HepG2 (cell line): ENCODE measurements around the gene RSAD1. TPM values are rescaled to one million over a fixed set of nuclear protein-coding genes. Genes with fewer than 3 reads are reported as not detected.

ENCODE experiments used
- ATAC-seq: fragments of 200-7000 bp; cut with Tn5 transposase; 3 replicates; pipeline ENCODE4 v1.9.1; 2020; ENCODE audit warnings: mild to moderate bottlenecking, moderate library complexity
- BruUV-seq: library from RNA; stranded (reverse); fragments of 400-500 nt; replicated peaks from 2 replicates; lab custom pipeline; 2021; lab: Mats Ljungman, UMichigan
- CTCF ChIA-PET: fragments of 300-600 bp; formaldehyde crosslinking; extraction: SDS; loops from one replicate; lab custom pipeline; 2021; ENCODE audit warnings: low total read pairs, inconsistent platforms, low intra/inter-chr PET ratio; lab: Yijun Ruan, JAX
- POLR2A ChIA-PET: fragments of 350-600 bp; sonication (Branson Sonifier 250); formaldehyde crosslinking; loops from one replicate; lab custom pipeline; 2020; ENCODE audit warnings: antibody characterized with exemption, inconsistent platforms; lab: Yijun Ruan, JAX
- DNase-seq: peaks from one replicate; pipeline ENCODE4 v3.0.0-alpha.2; 2015; ENCODE audit warnings: low spot score
- FAIRE-seq: peaks from 3 replicates; lab custom pipeline; 2011; peaks lifted over from hg19 to GRCh38; lab: Jason Lieb, UNC
- H2AFZ ChIP-seq: one replicate; pipeline ENCODE4 v1.6.1; 2011; ENCODE audit warnings: low read length, inconsistent platforms
- H3K27ac ChIP-seq: fragments of 300-600 bp; 3 replicates; pipeline ENCODE4 v1.8.0; 2011; ENCODE audit warnings: mixed run types, mild to moderate bottlenecking, mixed read lengths, low read length, inconsistent platforms; ENCODE audit not compliant: insufficient read depth; ENCODE audit errors: extremely low read length
- H3K27me3 ChIP-seq, 2 experiments: fragments of 200-600 bp in 1 of 2; 2 replicates in 1 of 2; 3 replicates in 1 of 2; pipeline versions ENCODE4 v1.6.0 to v1.8.0; 2011; ENCODE audit warnings: low read length in 2 of 2, mild to moderate bottlenecking in 2 of 2, moderate library complexity in 2 of 2, inconsistent platforms in 1 of 2; ENCODE audit not compliant: insufficient read depth in 2 of 2, control insufficient read depth in 1 of 2
- H3K36me3 ChIP-seq, 2 experiments: fragments of 200-600 bp in 1 of 2; replicated peaks in 1 of 2; 2 replicates in 1 of 2; 3 replicates in 1 of 2; pipeline versions ENCODE4 v1.5.1 to v1.8.0; 2011; ENCODE audit warnings: low read length in 2 of 2, inconsistent platforms in 1 of 2; ENCODE audit not compliant: insufficient read depth in 2 of 2, control insufficient read depth in 1 of 2
- H3K4me1 ChIP-seq: 2 replicates; pipeline ENCODE4 v1.5.1; 2012; ENCODE audit warnings: low read length, inconsistent platforms; ENCODE audit not compliant: insufficient read depth
- H3K4me2 ChIP-seq: 2 replicates; pipeline ENCODE4 v1.6.0; 2011; ENCODE audit warnings: low read depth, low read length, inconsistent platforms
- H3K4me3 ChIP-seq, 3 experiments: fragments of 200-600 bp in 1 of 3; sonication (generic), shearing (Covaris generic) in 1 of 3; replicated peaks in 1 of 3; 2 replicates each; pipeline ENCODE4 v1.5.1; 2011 to 2016; ENCODE audit warnings: low read length in 3 of 3, inconsistent platforms in 2 of 3, low read depth in 2 of 3, mild to moderate bottlenecking in 2 of 3, control low read depth in 1 of 3, mixed read lengths in 1 of 3; ENCODE audit not compliant: insufficient read depth in 1 of 3
- H3K79me2 ChIP-seq: one replicate; pipeline ENCODE4 v1.6.1; 2011; ENCODE audit warnings: low read length, inconsistent platforms; ENCODE audit not compliant: insufficient read depth
- H3K9ac ChIP-seq: 2 replicates; pipeline ENCODE4 v1.6.0; 2011; ENCODE audit warnings: mild to moderate bottlenecking, low read depth, low read length, inconsistent platforms; ENCODE audit not compliant: insufficient read depth
- H3K9me3 ChIP-seq: 2 replicates; pipeline ENCODE4 v1.5.1; 2012; ENCODE audit warnings: mild to moderate bottlenecking, low read length
- H4K20me1 ChIP-seq: 2 replicates; pipeline ENCODE4 v1.6.0; 2011; ENCODE audit warnings: inconsistent platforms, mild to moderate bottlenecking, low read length, moderate library complexity; ENCODE audit not compliant: insufficient read depth
- E2F1 ChIP-seq: sonication (generic); formaldehyde crosslinking; IDR thresholded peaks from 2 replicates; pipeline ENCODE4 v1.5.0; 2020; ENCODE audit warnings: missing genetic modification reagents
- ERF ChIP-seq: IDR thresholded peaks from 2 replicates; pipeline ENCODE4 v1.6.1; 2018; ENCODE audit warnings: missing biosample characterization, missing genetic modification reagents
- HNRNPK ChIP-seq: fragments of 200-400 bp; formaldehyde crosslinking; IDR thresholded peaks from 2 replicates; pipeline ENCODE4 v1.6.1; 2018; ENCODE audit warnings: low read length, low read depth, moderate library complexity, mild to moderate bottlenecking; ENCODE audit not compliant: poor library complexity, severe bottlenecking
- MEF2D ChIP-seq: sonication (generic); formaldehyde crosslinking; IDR thresholded peaks from 2 replicates; pipeline ENCODE4 v1.5.1; 2020; ENCODE audit warnings: mild to moderate bottlenecking, missing genetic modification reagents
- PBX3 ChIP-seq: sonication (generic); formaldehyde crosslinking; IDR thresholded peaks from 2 replicates; pipeline ENCODE4 v1.8.1; 2023; ENCODE audit warnings: missing genetic modification reagents, inconsistent platforms, borderline replicate concordance
- SOX13 ChIP-seq, 3 experiments: fragments of 450-650 bp in 1 of 3; sonication (generic) in 1 of 3; formaldehyde crosslinking in 1 of 3; IDR thresholded peaks in 2 of 3; conservative IDR thresholded peaks in 1 of 3; 2 replicates each; pipeline versions ENCODE4 v1.5.0 to v1.6.1; 2016 to 2020; ENCODE audit warnings: antibody characterized with exemption in 1 of 3, mild to moderate bottlenecking in 1 of 3, missing compliant biosample characterization in 1 of 3, missing genetic modification reagents in 1 of 3, moderate library complexity in 1 of 3
- ZBTB46 ChIP-seq: sonication (generic); formaldehyde crosslinking; IDR thresholded peaks from 2 replicates; pipeline ENCODE4 v1.4.0; 2020; ENCODE audit warnings: mild to moderate bottlenecking, missing genetic modification reagents, borderline replicate concordance
- ZFP82 ChIP-seq: sonication (generic); formaldehyde crosslinking; IDR thresholded peaks from 2 replicates; pipeline ENCODE4 v1.5.1; 2020; ENCODE audit warnings: mild to moderate bottlenecking, missing genetic modification reagents, borderline replicate concordance
- ZNF329 ChIP-seq: sonication (generic); formaldehyde crosslinking; IDR thresholded peaks from 2 replicates; pipeline ENCODE4 v1.9.0; 2021; ENCODE audit warnings: low read depth, mild to moderate bottlenecking, missing genetic modification reagents
- ZNF350 ChIP-seq: sonication (generic); formaldehyde crosslinking; IDR thresholded peaks from 2 replicates; pipeline ENCODE4 v1.4.0; 2020; ENCODE audit warnings: mild to moderate bottlenecking, low read depth, missing genetic modification reagents, borderline replicate concordance
- ZNF530 ChIP-seq: sonication (generic); formaldehyde crosslinking; IDR thresholded peaks from 2 replicates; pipeline ENCODE4 v1.5.0; 2020; ENCODE audit warnings: low read depth, mild to moderate bottlenecking, missing genetic modification reagents
- ZNF674 ChIP-seq: sonication (generic); formaldehyde crosslinking; IDR thresholded peaks from 2 replicates; pipeline ENCODE4 v1.5.0; 2020; ENCODE audit warnings: low read depth, mild to moderate bottlenecking, missing genetic modification reagents
- WGBS: methylation state at CpG from one replicate; pipeline ENCODE4 v1.1.6; 2017; ENCODE audit warnings: low lambda C conversion rate; 5-methylcytosine and 5-hydroxymethylcytosine counted together
- in situ Hi-C: cut with HindIII; loops from 2 replicates; pipeline ENCODE4 v1.10.0; 2017; ENCODE audit warnings: low pct_unique_long_range_greater_than_20kb; ENCODE audit not compliant: extremely low pct_ligation_motif_present
- intact Hi-C: fragments of 100-400 bp; cut with micrococcal nuclease; formaldehyde crosslinking; loops from one replicate; pipeline ENCODE4 v1.10.0; 2022; ENCODE audit not compliant: unreplicated experiment
- polyA plus RNA-seq, 8 experiments: library from polyadenylated mRNA; depleted of rRNA in 3 of 8; stranded (reverse) in 7 of 8; unstranded in 1 of 8; fragments of >200 nt; fragmentation: Illumina TruSeq in 4 of 8; extraction: Trizol in 4 of 8; gene quantifications; 2 replicates each; pipeline versions ENCODE4 v1.2.1 to v1.2.3, GENCODE V29; 2011 to 2016; ENCODE audit warnings: low read depth in 4 of 8, missing spikeins in 1 of 8, mixed read lengths in 1 of 8; ENCODE audit not compliant: insufficient read depth in 1 of 8
- total RNA-seq, 5 experiments: library from RNA; depleted of rRNA; stranded (reverse); fragments of >200 nt; fragmentation: Illumina TruSeq; extraction: Trizol; gene quantifications; 2 replicates each; pipeline ENCODE4 v1.2.3, GENCODE V29; 2016; ENCODE audit warnings: low read depth in 1 of 5
- TF ChIP-seq, protein P1 (sequence below): sonication (generic); formaldehyde crosslinking; IDR thresholded peaks from 2 replicates; pipeline ENCODE4 v1.4.0; 2020; ENCODE audit warnings: missing genetic modification reagents, borderline replicate concordance
- TF ChIP-seq, protein P2 (sequence below): sonication (generic); formaldehyde crosslinking; IDR thresholded peaks from 2 replicates; pipeline ENCODE4 v1.5.1; 2020; ENCODE audit warnings: missing genetic modification reagents, mild to moderate bottlenecking, borderline replicate concordance
- TF ChIP-seq, protein P3 (sequence below): IDR thresholded peaks from 2 replicates; pipeline ENCODE4 v1.6.1; 2016; ENCODE audit warnings: control low read depth

RSAD1 gene
- total and polyA plus RNA-seq, 2 of the 13 experiments (the other 11 are each of a cell fraction or from before 2014, with no cell fraction given): 22.7 to 27.7 TPM

GRCh38 chr17:50469208-50469605 is 9.5 kb upstream of the RSAD1 start:
- no TSS peak for BruUV-seq
- ATAC-seq (no peak), DNase-seq (no peak), FAIRE-seq (no peak)
- no peak overlapping the region for H2AFZ ChIP-seq
- no peaks in the 10 kb centered on the region for H3K79me2 ChIP-seq
- H3K27me3 ChIP-seq: no peaks in the 10 kb centered on the region
- no peaks in the 10 kb centered on the region for H4K20me1 ChIP-seq
- intact Hi-C loops: no loop called here
- H3K9me3 ChIP-seq: no peaks in the 10 kb centered on the region
- ChIA-PET CTCF (no interaction called here), POLR2A (no interaction called here)
- no peaks in the 10 kb centered on the region for H3K4me1 ChIP-seq
- H3K9ac ChIP-seq: no peak overlapping the region
- in situ Hi-C loops: no loop called here
- H3K36me3 ChIP-seq: peaks cover 21 to 23% of the 10 kb centered on the region in 2 experiments; a peak in 4 of 5 replicates
- WGBS: 95% methylated on average over 30 of the region's 37 CpGs
- no peak overlapping the region for H3K27ac ChIP-seq
- no peak overlapping the region for H3K4me2 ChIP-seq
- no peak overlapping the region for H3K4me3 ChIP-seq
- no peak for TF ChIP-seq SOX13 (IDR thresholded peaks at IDR 0.05)
- no peak for TF ChIP-seq SOX13 (CRISPR knock-in tag; conservative IDR thresholded peaks at IDR 0.05 in 1 of 2, IDR thresholded peaks at IDR 0.05 in 1 of 2)
- no peak for TF ChIP-seq HNRNPK
- TF ChIP-seq E2F1 (CRISPR knock-in tag): no peak
- TF ChIP-seq, protein P1, sequence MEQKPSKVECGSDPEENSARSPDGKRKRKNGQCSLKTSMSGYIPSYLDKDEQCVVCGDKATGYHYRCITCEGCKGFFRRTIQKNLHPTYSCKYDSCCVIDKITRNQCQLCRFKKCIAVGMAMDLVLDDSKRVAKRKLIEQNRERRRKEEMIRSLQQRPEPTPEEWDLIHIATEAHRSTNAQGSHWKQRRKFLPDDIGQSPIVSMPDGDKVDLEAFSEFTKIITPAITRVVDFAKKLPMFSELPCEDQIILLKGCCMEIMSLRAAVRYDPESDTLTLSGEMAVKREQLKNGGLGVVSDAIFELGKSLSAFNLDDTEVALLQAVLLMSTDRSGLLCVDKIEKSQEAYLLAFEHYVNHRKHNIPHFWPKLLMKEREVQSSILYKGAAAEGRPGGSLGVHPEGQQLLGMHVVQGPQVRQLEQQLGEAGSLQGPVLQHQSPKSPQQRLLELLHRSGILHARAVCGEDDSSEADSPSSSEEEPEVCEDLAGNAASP (CRISPR knock-in tag): no peak
- no peak for TF ChIP-seq ERF (CRISPR knock-in tag)
- TF ChIP-seq, protein P2, sequence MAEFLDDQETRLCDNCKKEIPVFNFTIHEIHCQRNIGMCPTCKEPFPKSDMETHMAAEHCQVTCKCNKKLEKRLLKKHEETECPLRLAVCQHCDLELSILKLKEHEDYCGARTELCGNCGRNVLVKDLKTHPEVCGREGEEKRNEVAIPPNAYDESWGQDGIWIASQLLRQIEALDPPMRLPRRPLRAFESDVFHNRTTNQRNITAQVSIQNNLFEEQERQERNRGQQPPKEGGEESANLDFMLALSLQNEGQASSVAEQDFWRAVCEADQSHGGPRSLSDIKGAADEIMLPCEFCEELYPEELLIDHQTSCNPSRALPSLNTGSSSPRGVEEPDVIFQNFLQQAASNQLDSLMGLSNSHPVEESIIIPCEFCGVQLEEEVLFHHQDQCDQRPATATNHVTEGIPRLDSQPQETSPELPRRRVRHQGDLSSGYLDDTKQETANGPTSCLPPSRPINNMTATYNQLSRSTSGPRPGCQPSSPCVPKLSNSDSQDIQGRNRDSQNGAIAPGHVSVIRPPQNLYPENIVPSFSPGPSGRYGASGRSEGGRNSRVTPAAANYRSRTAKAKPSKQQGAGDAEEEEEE (CRISPR knock-in tag): no peak
- TF ChIP-seq, protein P3, sequence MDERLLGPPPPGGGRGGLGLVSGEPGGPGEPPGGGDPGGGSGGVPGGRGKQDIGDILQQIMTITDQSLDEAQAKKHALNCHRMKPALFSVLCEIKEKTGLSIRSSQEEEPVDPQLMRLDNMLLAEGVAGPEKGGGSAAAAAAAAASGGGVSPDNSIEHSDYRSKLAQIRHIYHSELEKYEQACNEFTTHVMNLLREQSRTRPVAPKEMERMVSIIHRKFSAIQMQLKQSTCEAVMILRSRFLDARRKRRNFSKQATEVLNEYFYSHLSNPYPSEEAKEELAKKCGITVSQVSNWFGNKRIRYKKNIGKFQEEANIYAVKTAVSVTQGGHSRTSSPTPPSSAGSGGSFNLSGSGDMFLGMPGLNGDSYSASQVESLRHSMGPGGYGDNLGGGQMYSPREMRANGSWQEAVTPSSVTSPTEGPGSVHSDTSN: no peak
- no peak for TF ChIP-seq ZNF350 (CRISPR knock-in tag)
- no peak for TF ChIP-seq ZNF674
- no peak for TF ChIP-seq PBX3 (CRISPR knock-in tag)
- no peak for TF ChIP-seq MEF2D (CRISPR knock-in tag)
- no peak for TF ChIP-seq ZNF329 (CRISPR knock-in tag)
- TF ChIP-seq ZNF530 (CRISPR knock-in tag): no peak
- no peak for TF ChIP-seq ZBTB46 (CRISPR knock-in tag)
- no peak for TF ChIP-seq ZFP82 (CRISPR knock-in tag)
